ENCODE results near the gene LPAR6.

Gene LPAR6

DNA sequence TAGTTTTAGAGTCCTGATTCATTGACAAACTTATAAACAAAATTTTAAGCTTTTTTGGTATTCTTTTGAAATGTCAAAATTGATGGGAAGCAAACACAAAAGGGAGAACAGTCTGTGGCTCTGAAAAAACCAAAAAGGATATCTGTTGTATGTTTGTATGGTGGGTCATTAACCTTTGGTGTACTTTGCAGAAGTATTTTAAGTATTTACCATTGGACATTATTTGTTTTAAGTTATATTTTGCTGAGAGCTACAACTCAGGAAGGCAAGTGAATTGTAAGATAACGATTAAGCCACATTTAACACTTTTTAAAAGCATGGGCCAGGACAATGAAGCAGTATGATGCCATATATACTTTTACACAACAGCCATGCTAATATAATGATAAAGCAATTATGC, 15.2 kb downstream of the LPAR6 start:
- H3K4me3 ChIP-seq (ENCODE audit: low read depth in 1 of 2, low read length in 2 of 2) = no peak overlapping the region
- no peak overlapping the region; the same call in 1 of the 2 replicates for H3K27ac ChIP-seq (ENCODE audit: low read length)
- H3K9me3 ChIP-seq (ENCODE audit: insufficient read depth, low read length, severe bottlenecking) = peaks cover 2% of the 10 kb centered on the region
- peaks cover 38% of the 10 kb centered on the region for H3K4me1 ChIP-seq (ENCODE audit: insufficient read depth, low read length)
- H3K4me2 ChIP-seq (ENCODE audit: insufficient read depth, low read length) = no peak overlapping the region
- no peaks in the 10 kb centered on the region for H3K27me3 ChIP-seq (ENCODE audit: insufficient read depth, low read length, poor library complexity)
- TF ChIP-seq, protein P1, sequence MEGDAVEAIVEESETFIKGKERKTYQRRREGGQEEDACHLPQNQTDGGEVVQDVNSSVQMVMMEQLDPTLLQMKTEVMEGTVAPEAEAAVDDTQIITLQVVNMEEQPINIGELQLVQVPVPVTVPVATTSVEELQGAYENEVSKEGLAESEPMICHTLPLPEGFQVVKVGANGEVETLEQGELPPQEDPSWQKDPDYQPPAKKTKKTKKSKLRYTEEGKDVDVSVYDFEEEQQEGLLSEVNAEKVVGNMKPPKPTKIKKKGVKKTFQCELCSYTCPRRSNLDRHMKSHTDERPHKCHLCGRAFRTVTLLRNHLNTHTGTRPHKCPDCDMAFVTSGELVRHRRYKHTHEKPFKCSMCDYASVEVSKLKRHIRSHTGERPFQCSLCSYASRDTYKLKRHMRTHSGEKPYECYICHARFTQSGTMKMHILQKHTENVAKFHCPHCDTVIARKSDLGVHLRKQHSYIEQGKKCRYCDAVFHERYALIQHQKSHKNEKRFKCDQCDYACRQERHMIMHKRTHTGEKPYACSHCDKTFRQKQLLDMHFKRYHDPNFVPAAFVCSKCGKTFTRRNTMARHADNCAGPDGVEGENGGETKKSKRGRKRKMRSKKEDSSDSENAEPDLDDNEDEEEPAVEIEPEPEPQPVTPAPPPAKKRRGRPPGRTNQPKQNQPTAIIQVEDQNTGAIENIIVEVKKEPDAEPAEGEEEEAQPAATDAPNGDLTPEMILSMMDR (IDR thresholded peaks at IDR 0.05; ENCODE audit: borderline replicate concordance, extremely low read depth, low read length, poor library complexity, severe bottlenecking) = no peak
- TF ChIP-seq EZH2 (IDR thresholded peaks at IDR 0.05; ENCODE audit: borderline replicate concordance, low read depth, low read length, severe bottlenecking) = no peak
- peaks cover 12% of the 10 kb centered on the region for H3K79me2 ChIP-seq (ENCODE audit: insufficient read depth, low read length)
- ATAC-seq (ENCODE audit: insufficient read depth, low read depth) = no peak
- no peak for DNase-seq
- no peaks in the 10 kb centered on the region for H4K20me1 ChIP-seq (ENCODE audit: insufficient read depth, low read length)
- H3K36me3 ChIP-seq (ENCODE audit: insufficient read depth, low read length) = peaks cover 26% of the 10 kb centered on the region
- H3K9ac ChIP-seq (ENCODE audit: low read depth, low read length) = no peak overlapping the region
- H2AFZ ChIP-seq (ENCODE audit: low read depth, low read length) = no peak overlapping the region

DNA sequence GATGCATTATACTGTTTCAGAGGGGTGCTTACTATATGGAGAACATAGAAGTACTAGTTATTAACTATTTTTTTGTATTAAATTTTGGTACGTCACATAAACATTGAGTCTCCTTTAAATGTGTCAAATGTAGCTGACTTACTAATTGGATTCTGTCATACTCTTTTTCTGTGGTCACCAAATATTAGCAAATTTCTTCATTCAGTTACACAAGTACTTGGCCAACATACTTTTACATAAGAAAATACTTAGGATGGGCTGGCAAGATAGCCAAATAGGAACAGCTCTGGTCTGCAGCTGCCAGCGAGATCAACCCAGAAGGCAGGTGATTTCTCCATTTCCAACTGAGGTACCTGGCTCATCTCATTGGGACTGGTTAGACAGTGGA, 19.2 kb downstream of the LPAR6 start:
- peaks cover 5% of the 10 kb centered on the region for H3K9me3 ChIP-seq (ENCODE audit: insufficient read depth, low read length, severe bottlenecking)
- H3K27me3 ChIP-seq (ENCODE audit: insufficient read depth, low read length, poor library complexity) = no peaks in the 10 kb centered on the region
- H3K4me2 ChIP-seq (ENCODE audit: insufficient read depth, low read length) = no peak overlapping the region
- DNase-seq = no peak
- no peaks in the 10 kb centered on the region for H4K20me1 ChIP-seq (ENCODE audit: insufficient read depth, low read length)
- no peaks in the 10 kb centered on the region; the same call in 1 of the 2 replicates for H3K4me1 ChIP-seq (ENCODE audit: insufficient read depth, low read length)
- no peak overlapping the region for H3K9ac ChIP-seq (ENCODE audit: low read depth, low read length)
- no peak for ATAC-seq (ENCODE audit: insufficient read depth, low read depth)
- no peaks in the 10 kb centered on the region; the same call in 1 of the 2 replicates for H3K79me2 ChIP-seq (ENCODE audit: insufficient read depth, low read length)
- no peak overlapping the region for H3K4me3 ChIP-seq (ENCODE audit: low read depth in 1 of 2, low read length in 2 of 2)
- no peak overlapping the region for H3K27ac ChIP-seq (ENCODE audit: low read length)
- H2AFZ ChIP-seq (ENCODE audit: low read depth, low read length) = no peak overlapping the region
- TF ChIP-seq, protein P1 (IDR thresholded peaks at IDR 0.05; ENCODE audit: borderline replicate concordance, extremely low read depth, low read length, poor library complexity, severe bottlenecking) = no peak
- H3K36me3 ChIP-seq (ENCODE audit: insufficient read depth, low read length) = peaks cover 44% of the 10 kb centered on the region

DNA sequence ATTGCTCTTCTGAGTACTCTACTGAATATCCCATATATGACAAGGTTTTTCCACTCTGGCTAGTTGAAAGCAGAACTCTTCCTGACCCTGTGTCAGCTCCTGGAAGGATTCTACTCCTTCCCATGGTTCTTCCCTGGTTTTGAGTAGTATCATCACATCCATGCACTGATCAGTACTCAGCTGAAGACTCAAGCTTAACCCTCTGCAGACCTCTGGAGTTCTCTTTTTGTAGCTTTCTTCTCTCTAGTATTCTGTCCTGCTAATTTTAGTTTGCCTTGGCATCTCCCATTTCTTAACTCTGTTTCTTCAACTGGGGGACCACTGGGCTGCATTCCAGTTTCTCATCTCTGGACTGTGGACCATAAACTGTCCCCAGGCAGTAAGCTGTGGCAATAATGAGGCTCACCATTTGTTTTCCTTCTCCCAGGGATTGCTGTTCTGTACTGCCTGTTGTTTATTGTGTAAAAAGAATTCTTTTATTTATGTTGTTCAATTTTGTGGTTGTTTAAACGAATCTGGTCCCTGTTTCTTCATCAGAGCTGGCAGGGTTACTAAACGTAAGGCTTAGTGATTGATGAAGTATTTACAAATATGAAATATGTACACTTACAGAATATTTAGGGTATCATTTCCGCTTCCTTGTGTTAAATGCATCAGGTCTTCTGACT, 19.7 kb downstream of the LPAR6 start:
- H3K79me2 ChIP-seq (ENCODE audit: insufficient read depth, low read length) = no peaks in the 10 kb centered on the region; the same call in 1 of the 2 replicates
- H3K4me3 ChIP-seq (ENCODE audit: low read depth in 1 of 2, low read length in 2 of 2) = no peak overlapping the region
- H4K20me1 ChIP-seq (ENCODE audit: insufficient read depth, low read length) = no peaks in the 10 kb centered on the region
- H2AFZ ChIP-seq (ENCODE audit: low read depth, low read length) = no peak overlapping the region
- DNase-seq (no peak), ATAC-seq (ENCODE audit: insufficient read depth, low read depth) (no peak)
- no peaks in the 10 kb centered on the region for H3K27me3 ChIP-seq (ENCODE audit: insufficient read depth, low read length, poor library complexity)
- peaks cover 46% of the 10 kb centered on the region for H3K36me3 ChIP-seq (ENCODE audit: insufficient read depth, low read length)
- H3K4me1 ChIP-seq (ENCODE audit: insufficient read depth, low read length) = no peaks in the 10 kb centered on the region
- no peak overlapping the region for H3K9ac ChIP-seq (ENCODE audit: low read depth, low read length)
- TF ChIP-seq EZH2 (IDR thresholded peaks at IDR 0.05; ENCODE audit: borderline replicate concordance, low read depth, low read length, severe bottlenecking) = no peak
- TF ChIP-seq, protein P1 (IDR thresholded peaks at IDR 0.05; ENCODE audit: borderline replicate concordance, extremely low read depth, low read length, poor library complexity, severe bottlenecking) = no peak
- no peak overlapping the region for H3K27ac ChIP-seq (ENCODE audit: low read length)
- no peak overlapping the region for H3K4me2 ChIP-seq (ENCODE audit: insufficient read depth, low read length)
- H3K9me3 ChIP-seq (ENCODE audit: insufficient read depth, low read length, severe bottlenecking) = peaks cover 5% of the 10 kb centered on the region
